ENCODE data around the gene BRME1. TPM values are rescaled to one million over a fixed set of nuclear protein-coding genes. Genes with fewer than 3 reads are reported as not detected.

Gene BRME1
- total RNA-seq, 4 donors from 2014 or later: 1.9 to 2.4 (median 2.2) TPM; not detected in 1

DNA sequence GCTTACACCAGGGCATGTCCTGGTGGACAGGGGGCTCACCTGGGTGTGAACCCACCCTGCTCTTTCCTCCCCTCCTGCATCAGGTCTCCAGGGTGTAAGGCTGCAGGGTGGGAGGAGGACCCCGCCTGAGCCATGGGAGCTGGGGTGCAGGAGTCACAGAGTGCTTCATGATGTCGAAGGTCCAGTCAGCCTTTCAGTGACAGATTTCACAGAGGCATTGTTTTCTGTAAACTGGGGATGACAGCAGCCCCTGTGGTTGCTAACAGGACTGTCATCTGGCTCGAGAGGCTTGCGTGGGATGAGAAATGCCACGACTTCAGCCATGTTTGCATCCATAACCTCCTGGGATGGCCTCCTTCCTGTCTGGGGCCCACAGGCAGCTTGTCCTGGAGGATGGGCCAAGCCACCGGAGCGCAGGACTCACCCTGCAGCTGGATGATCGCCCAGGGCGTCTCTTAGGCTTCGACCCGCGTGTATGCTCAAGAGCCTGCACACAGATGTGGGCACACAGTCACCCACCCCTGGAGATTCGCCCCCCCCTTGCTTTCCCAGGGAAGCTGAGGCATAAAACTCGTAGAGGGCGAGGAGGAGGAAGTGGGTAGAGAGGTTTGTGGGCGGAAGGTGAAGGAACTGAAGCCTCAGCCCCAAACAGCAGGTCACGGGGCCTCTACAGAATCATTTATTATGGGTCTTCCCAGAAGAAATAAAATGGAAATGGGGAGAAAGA lies 24.1 kb downstream of the BRME1 start:
- no peaks in the 10 kb centered on the region for H3K36me3 ChIP-seq
- H3K27me3 ChIP-seq: no peaks in the 10 kb centered on the region
- no peak overlapping the region for H3K4me3 ChIP-seq
- no peak for ATAC-seq
- WGBS, 2 donors (ENCODE audit: low coverage in 1 of 2): 86 to 88% methylated on average over 4 to 5 of the region's 17 CpGs
- TF ChIP-seq CTCF (IDR thresholded peaks at IDR 0.05) (no peak), POLR2A (IDR thresholded peaks at IDR 0.05) (no peak), POLR2AphosphoS5 (IDR thresholded peaks at IDR 0.05) (no peak), EP300 (IDR thresholded peaks at IDR 0.05) (no peak)
- peak overlapping the region in 3 of 4 donors; percentile 78 to 84 (median 80) for H3K27ac ChIP-seq
- peaks cover 0 to 29% (median 12%) of the 10 kb centered on the region in 3 donors for H3K4me1 ChIP-seq
- no peaks in the 10 kb centered on the region for H3K9me3 ChIP-seq

- TF ChIP-seq POLR2A (IDR thresholded peaks at IDR 0.05) (no peak), CTCF (IDR thresholded peaks at IDR 0.05) (no peak), EP300 (IDR thresholded peaks at IDR 0.05) (no peak), POLR2AphosphoS5 (IDR thresholded peaks at IDR 0.05) (no peak)
- Histone ChIP-seq H3K27me3 (no peaks in the 10 kb centered on the region), H3K9me3 (no peaks in the 10 kb centered on the region), H3K4me1 (peaks cover 0 to 29% (median 12%) of the 10 kb centered on the region in 3 donors), H3K27ac (peak overlapping the region in 3 of 4 donors; percentile 78 to 84 (median 80)), H3K36me3 (no peaks in the 10 kb centered on the region), H3K4me3 (no peak overlapping the region)
- 40% methylated on average over 2 of the region's 12 CpGs; no CpG with 5 or more reads in 1 of the 2 donors for WGBS, 2 donors (ENCODE audit: low coverage in 1 of 2)
- no peak for ATAC-seq
Measured at GRCh38 chr19:13881251-13881691, 24.6 kb downstream of the BRME1 start.

GRCh38 chr19:13880059-13881043 lies 25.6 kb downstream of the BRME1 start:
- Histone ChIP-seq H3K4me3 (peak overlapping the region in 1 of 2 donors; percentile 31), H3K27me3 (no peaks in the 10 kb centered on the region), H3K4me1 (peaks cover 0 to 29% (median 12%) of the 10 kb centered on the region in 3 donors), H3K36me3 (no peaks in the 10 kb centered on the region), H3K27ac (peak overlapping the region; percentile 24 to 84 (median 79)), H3K9me3 (no peaks in the 10 kb centered on the region)
- peak; percentile 78 for TF ChIP-seq POLR2AphosphoS5 (IDR thresholded peaks at IDR 0.05)
- TF ChIP-seq POLR2A (IDR thresholded peaks at IDR 0.05): no peak
- no peak for TF ChIP-seq EP300 (IDR thresholded peaks at IDR 0.05)
- TF ChIP-seq CTCF (IDR thresholded peaks at IDR 0.05): peak in 3 of 4 experiments; percentile 99 to 100 (median 100)
- peak; percentile 99 for ATAC-seq
- WGBS, 2 donors (ENCODE audit: low coverage in 1 of 2): 0 to 2% methylated on average over 9 to 15 of the region's 34 CpGs

DNA sequence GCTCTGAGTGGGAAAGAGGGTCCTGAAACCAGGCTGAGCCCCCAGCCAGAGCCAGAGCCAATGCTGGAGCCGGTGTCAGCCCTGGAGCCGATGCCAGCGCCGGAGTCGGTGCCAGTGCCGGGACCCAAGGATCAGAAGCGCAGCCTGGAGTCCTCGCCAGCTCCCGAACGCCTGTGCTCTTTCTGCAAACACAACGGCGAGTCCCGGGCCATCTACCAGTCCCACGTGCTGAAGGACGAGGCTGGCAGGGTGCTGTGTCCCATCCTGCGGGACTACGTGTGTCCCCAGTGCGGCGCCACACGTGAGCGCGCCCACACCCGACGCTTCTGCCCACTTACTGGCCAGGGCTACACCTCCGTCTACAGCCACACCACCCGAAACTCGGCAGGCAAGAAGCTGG lies 28.6 kb downstream of the BRME1 start:
- no peak for TF ChIP-seq EP300 (IDR thresholded peaks at IDR 0.05)
- TF ChIP-seq CTCF (IDR thresholded peaks at IDR 0.05): no peak
- no peak for TF ChIP-seq POLR2AphosphoS5 (IDR thresholded peaks at IDR 0.05)
- TF ChIP-seq POLR2A (IDR thresholded peaks at IDR 0.05): no peak
- Histone ChIP-seq H3K9me3 (no peaks in the 10 kb centered on the region), H3K27ac (no peak overlapping the region), H3K4me3 (no peak overlapping the region), H3K4me1 (peaks cover 0 to 41% (median 16%) of the 10 kb centered on the region in 3 donors), H3K27me3 (peaks cover 15% of the 10 kb centered on the region), H3K36me3 (no peaks in the 10 kb centered on the region)
- ATAC-seq: no peak
- WGBS, 2 donors (ENCODE audit: low coverage in 1 of 2): no CpG with 5 or more reads among the region's 27 CpGs
